ENCODE data around the gene NBDY.

DNA sequence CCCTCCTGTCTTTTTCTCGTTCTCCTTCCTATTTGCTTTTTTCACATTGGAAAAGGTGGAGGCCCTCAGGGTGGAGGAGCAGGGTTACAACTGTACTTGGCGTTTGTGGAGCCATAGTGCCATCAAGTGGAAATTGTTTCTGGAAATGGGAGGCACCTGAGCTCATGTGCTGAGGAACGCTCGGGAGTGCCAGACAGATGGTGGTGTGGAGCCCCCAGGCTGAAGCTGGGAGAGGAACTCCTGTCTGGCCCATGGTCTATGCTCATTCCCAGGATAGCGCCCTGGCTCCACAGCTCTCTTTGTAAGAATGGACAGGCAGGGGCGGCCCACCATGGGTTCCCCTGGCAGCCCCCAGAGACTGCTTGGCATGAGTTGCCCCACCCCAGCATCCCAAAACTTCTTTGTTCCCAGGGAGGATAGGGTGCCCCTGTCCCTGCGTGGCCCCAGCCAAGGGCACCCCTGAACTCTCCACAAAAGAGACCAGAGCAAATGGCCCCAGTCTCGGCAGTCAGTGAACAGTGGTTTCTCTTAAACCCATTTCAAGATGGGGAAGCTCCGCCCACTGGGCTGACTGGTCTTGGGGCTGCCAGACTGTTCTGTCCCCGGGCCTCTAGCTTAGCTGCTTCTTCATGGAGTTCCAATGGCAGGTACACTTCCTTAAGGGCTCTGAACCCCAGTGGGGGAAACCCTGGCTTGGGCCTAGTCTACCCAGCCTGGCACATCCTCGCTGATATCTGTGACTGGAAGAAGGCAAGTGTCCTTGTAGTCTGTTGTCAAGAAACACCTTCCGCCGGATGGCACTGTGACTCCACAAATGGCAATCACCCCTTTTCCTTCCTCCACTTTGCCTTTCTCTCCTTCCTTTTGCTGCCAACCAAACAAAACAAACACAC, 70.1 kb downstream of the NBDY start:
- no peak for TF ChIP-seq SP1 (IDR thresholded peaks at IDR 0.05)
- no peak for TF ChIP-seq FOXK2 (IDR thresholded peaks at IDR 0.05)
- TF ChIP-seq FOXM1 (IDR thresholded peaks at IDR 0.05; ENCODE audit: borderline replicate concordance): no peak
- TF ChIP-seq SUZ12 (IDR thresholded peaks at IDR 0.05): no peak
- TF ChIP-seq HDGF (IDR thresholded peaks at IDR 0.05; ENCODE audit: borderline replicate concordance): no peak
- no peak for TF ChIP-seq LEF1 (IDR thresholded peaks at IDR 0.05; ENCODE audit: borderline replicate concordance)
- no peak for TF ChIP-seq FOXA1 (IDR thresholded peaks at IDR 0.05)

Measured in HEK293T (cell line).